OCI-LY7 (cell line): ENCODE results near the gene SEC22A. TPM values are rescaled to one million over a fixed set of nuclear protein-coding genes. Genes with fewer than 3 reads are reported as not detected.
A peak's percentile ranks its signal among the peaks of the same experiment; 100 is the strongest.

Experiments
- BruUV-seq: library from RNA; stranded (reverse); fragments of 400-500 nt; replicated peaks from 2 replicates; lab custom pipeline; 2021; lab: Mats Ljungman, UMichigan
- CTCF ChIA-PET: fragments of 300-600 bp; sonication (Branson Sonifier 250); formaldehyde crosslinking; loops from one replicate; lab custom pipeline; 2022; ENCODE audit warnings: antibody characterized with exemption; ENCODE audit not compliant: unreplicated experiment; lab: Charles Lee
- POLR2A ChIA-PET: fragments of 300-600 bp; sonication (Branson Sonifier 250); formaldehyde crosslinking; loops from one replicate; lab custom pipeline; 2022; ENCODE audit warnings: antibody characterized with exemption; lab: Charles Lee
- DNase-seq: peaks from one replicate; pipeline ENCODE4 v3.0.0-alpha.2; 2015; ENCODE audit warnings: low spot score
- H2AFZ ChIP-seq: fragments of 200-600 bp; sonication (generic), shearing (Covaris generic); 2 replicates; pipeline ENCODE4 v1.6.1; 2014; ENCODE audit warnings: mild to moderate bottlenecking, antibody characterized with exemption, low read length, moderate library complexity
- H3K27ac ChIP-seq: fragments of 200-600 bp; sonication (generic); 2 replicates; pipeline ENCODE4 v1.5.1; 2014; ENCODE audit warnings: mixed run types, low read depth, mild to moderate bottlenecking, moderate library complexity, low read length, inconsistent platforms; ENCODE audit not compliant: poor library complexity, severe bottlenecking
- H3K36me3 ChIP-seq: fragments of 200-600 bp; sonication (generic); 2 replicates; pipeline ENCODE4 v1.6.1; 2014; ENCODE audit warnings: mild to moderate bottlenecking, antibody characterized with exemption, low read length, moderate library complexity, mixed read lengths; ENCODE audit not compliant: insufficient read depth
- H3K4me1 ChIP-seq: fragments of 200-600 bp; sonication (generic); 2 replicates; pipeline ENCODE4 v1.5.1; 2014; ENCODE audit warnings: mild to moderate bottlenecking, low read length; ENCODE audit not compliant: insufficient read depth, poor library complexity, severe bottlenecking
- H3K4me2 ChIP-seq: fragments of 200-600 bp; sonication (generic); 2 replicates; pipeline ENCODE4 v1.6.1; 2014; ENCODE audit warnings: mild to moderate bottlenecking, low read length
- H3K4me3 ChIP-seq: fragments of 200-600 bp; sonication (generic); 2 replicates; pipeline ENCODE4 v1.5.1; 2014; ENCODE audit warnings: mild to moderate bottlenecking, low read depth, low read length; ENCODE audit not compliant: poor library complexity, severe bottlenecking
- H3K79me2 ChIP-seq: fragments of 200-600 bp; sonication (generic); 2 replicates; pipeline ENCODE4 v1.6.1; 2016; ENCODE audit warnings: low read depth, mild to moderate bottlenecking, low read length, moderate library complexity, mixed read lengths; ENCODE audit not compliant: insufficient read depth
- H3K9me2 ChIP-seq: fragments of 200-600 bp; sonication (generic); 2 replicates; pipeline ENCODE4 v1.6.1; 2016; ENCODE audit warnings: mild to moderate bottlenecking, low read length, mixed read lengths; ENCODE audit not compliant: insufficient read depth
- H3K9me3 ChIP-seq: fragments of 200-600 bp; sonication (generic); 2 replicates; pipeline ENCODE4 v1.6.1; 2014; ENCODE audit warnings: mild to moderate bottlenecking, mixed run types, low read length, mixed read lengths
- H4K20me1 ChIP-seq: fragments of 200-600 bp; sonication (generic); 2 replicates; pipeline ENCODE4 v1.6.1; 2014; ENCODE audit warnings: mild to moderate bottlenecking, antibody characterized with exemption, low read length, moderate library complexity, mixed read lengths; ENCODE audit not compliant: insufficient read depth
- EZH2phosphoT487 ChIP-seq: fragments of 200-600 bp; sonication (generic); IDR thresholded peaks from 2 replicates; pipeline ENCODE4 v1.6.1; 2018; ENCODE audit warnings: low read depth, borderline replicate concordance, mild to moderate bottlenecking, mixed run types, antibody characterized with exemption, low read length, moderate library complexity, mixed read lengths
- intact Hi-C: fragments of 100-400 bp; cut with micrococcal nuclease; formaldehyde crosslinking; loops from one replicate; pipeline ENCODE4 v1.10.0; 2022; ENCODE audit not compliant: unreplicated experiment
- total RNA-seq, 2 experiments: library from RNA; depleted of rRNA in 1 of 2; stranded (reverse); fragments of >200 nt in 1 of 2; shearing (Covaris generic) in 1 of 2; gene quantifications; 2 replicates each; pipeline ENCODE4 v1.2.3, GENCODE V29; 2014 to 2022
- TF ChIP-seq, protein P1 (sequence below): fragments of 200-600 bp; sonication (generic); conservative IDR thresholded peaks from 2 replicates; pipeline ENCODE4 v1.5.1; 2014; ENCODE audit warnings: mild to moderate bottlenecking, antibody characterized with exemption, low read length, moderate library complexity, mixed read lengths

SEC22A gene
- total RNA-seq, 2 experiments from 2014 or later: 22.0 to 24.5 TPM

DNA sequence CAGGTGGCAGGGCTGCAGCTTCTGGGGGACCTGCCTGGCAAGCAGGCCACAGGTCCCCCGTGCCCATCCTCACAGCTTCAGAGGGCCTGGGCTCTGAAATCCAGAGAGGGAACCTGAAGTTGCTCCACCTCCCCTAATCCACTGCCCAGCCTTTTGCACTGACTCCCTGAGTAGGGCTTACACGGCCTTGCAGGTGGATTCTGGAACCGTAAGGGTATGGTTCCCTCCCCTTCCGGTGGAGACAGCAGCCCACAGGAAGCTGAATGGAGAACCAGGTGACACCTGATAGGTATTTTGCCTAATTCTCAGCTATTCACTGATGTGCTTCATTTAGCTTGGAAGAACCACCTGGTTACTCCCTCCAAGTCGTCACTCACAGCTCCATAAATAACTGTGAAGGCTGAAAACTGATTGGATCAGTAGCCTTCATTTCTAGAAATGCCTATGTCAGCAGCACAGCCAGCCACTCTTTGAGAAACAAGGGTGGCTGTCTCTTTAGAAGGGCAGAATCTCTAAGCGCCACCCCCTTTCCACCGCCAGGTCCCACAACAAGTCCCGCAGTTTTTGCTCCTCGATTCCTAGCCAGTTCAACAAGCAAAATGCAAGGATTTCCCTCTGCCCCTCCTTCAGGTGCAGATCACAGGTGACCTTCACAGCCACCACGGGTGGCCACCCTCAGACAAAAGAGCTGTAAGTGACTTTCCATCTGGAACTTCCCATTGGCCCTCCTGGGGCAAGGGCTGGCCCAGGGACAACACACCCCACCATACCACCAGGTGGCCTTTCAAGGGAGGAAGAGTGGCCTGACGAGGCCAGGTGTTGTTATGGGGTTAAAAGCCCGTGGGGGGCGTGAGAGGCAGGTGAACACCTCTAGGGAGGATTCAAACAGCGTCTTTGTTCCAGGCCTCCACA lies 112.9 kb downstream of the SEC22A start:
- intact Hi-C loops: no loop called here
- Histone ChIP-seq H2AFZ (no peak overlapping the region), H3K4me2 (no peak overlapping the region), H4K20me1 (no peaks in the 10 kb centered on the region), H3K4me3 (no peak overlapping the region), H3K79me2 (no peaks in the 10 kb centered on the region), H3K36me3 (no peaks in the 10 kb centered on the region), H3K9me3 (no peaks in the 10 kb centered on the region), H3K4me1 (peaks cover 10% of the 10 kb centered on the region), H3K27ac (no peak overlapping the region), H3K9me2 (no peaks in the 10 kb centered on the region)
- POLR2A ChIA-PET: no interaction called here
- DNase-seq: peak; percentile 23
- TF ChIP-seq EZH2phosphoT487: no peak
- TF ChIP-seq, protein P1, sequence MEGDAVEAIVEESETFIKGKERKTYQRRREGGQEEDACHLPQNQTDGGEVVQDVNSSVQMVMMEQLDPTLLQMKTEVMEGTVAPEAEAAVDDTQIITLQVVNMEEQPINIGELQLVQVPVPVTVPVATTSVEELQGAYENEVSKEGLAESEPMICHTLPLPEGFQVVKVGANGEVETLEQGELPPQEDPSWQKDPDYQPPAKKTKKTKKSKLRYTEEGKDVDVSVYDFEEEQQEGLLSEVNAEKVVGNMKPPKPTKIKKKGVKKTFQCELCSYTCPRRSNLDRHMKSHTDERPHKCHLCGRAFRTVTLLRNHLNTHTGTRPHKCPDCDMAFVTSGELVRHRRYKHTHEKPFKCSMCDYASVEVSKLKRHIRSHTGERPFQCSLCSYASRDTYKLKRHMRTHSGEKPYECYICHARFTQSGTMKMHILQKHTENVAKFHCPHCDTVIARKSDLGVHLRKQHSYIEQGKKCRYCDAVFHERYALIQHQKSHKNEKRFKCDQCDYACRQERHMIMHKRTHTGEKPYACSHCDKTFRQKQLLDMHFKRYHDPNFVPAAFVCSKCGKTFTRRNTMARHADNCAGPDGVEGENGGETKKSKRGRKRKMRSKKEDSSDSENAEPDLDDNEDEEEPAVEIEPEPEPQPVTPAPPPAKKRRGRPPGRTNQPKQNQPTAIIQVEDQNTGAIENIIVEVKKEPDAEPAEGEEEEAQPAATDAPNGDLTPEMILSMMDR: no peak
- CTCF ChIA-PET: no interaction called here
- no TSS peak for BruUV-seq

DNA sequence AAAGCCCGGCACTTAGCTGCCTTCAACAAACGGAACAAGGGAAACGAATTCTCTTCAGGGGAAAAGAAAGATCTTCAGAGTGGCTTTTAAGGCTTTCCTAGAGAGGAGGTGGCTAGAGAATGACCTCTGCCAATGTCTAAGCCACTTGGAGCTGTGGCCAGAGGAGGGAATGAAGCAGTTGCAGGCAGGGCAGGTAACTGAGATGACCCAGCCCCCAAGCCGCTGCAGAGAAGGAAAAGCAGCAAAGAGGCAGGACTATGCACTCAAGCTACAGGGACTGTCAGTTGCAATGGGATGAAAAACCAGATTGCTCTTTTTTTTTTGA lies 113.5 kb downstream of the SEC22A start:
- intact Hi-C loops: no loop called here
- TF ChIP-seq EZH2phosphoT487: no peak
- no TSS peak for BruUV-seq

DNA sequence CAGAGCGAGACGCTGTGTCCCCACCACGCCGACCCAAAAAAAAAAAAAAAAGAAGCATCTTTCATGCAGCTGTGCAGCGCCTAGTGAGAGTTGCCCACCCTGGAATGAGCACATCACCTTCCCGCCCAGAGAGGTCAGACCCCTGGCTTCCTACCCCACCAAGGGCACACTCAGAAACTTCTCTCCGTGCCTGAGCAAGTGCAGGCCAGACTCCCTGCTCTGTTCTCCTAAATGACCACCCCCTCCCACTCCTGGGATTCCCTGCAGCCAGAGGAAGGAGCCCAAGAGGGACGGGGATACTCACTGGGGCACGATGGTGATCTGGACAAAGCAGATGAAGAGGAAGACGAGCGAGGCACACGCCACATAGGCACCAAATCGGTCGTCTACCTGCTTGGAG lies 116.0 kb downstream of the SEC22A start:
- no peaks in the 10 kb centered on the region for H3K9me3 ChIP-seq
- intact Hi-C loops: no loop called here
- ChIA-PET CTCF (no interaction called here), POLR2A (interaction anchor here (0.6 kb wide), 1 partner anchor 286 kb away, joined by 3 read pairs; no protein-coding TSS in a partner anchor)
- no peaks in the 10 kb centered on the region for H3K36me3 ChIP-seq
- no peaks in the 10 kb centered on the region for H3K9me2 ChIP-seq
- no peak overlapping the region for H2AFZ ChIP-seq
- no peak overlapping the region for H3K27ac ChIP-seq
- BruUV-seq: no TSS peak
- H3K79me2 ChIP-seq: no peaks in the 10 kb centered on the region
- H3K4me1 ChIP-seq: peaks cover 10% of the 10 kb centered on the region
- no peaks in the 10 kb centered on the region for H4K20me1 ChIP-seq
- TF ChIP-seq, protein P1: no peak
- no peak for TF ChIP-seq EZH2phosphoT487
- DNase-seq: no peak
- no peak overlapping the region for H3K4me3 ChIP-seq
- no peak overlapping the region for H3K4me2 ChIP-seq

More for the DNA sequence above, 113.5 kb downstream of the SEC22A start:
- no peak overlapping the region for H3K27ac ChIP-seq
- no peaks in the 10 kb centered on the region for H3K9me3 ChIP-seq
- POLR2A ChIA-PET: no interaction called here
- no peaks in the 10 kb centered on the region for H4K20me1 ChIP-seq
- no peak overlapping the region for H2AFZ ChIP-seq
- no peak overlapping the region for H3K4me3 ChIP-seq
- CTCF ChIA-PET: interaction anchor here (0.6 kb wide), 1 partner anchor 37 kb away, joined by 3 read pairs; no protein-coding TSS in a partner anchor
- H3K79me2 ChIP-seq: no peaks in the 10 kb centered on the region
- H3K4me1 ChIP-seq: peaks cover 10% of the 10 kb centered on the region
- no peak overlapping the region for H3K4me2 ChIP-seq
- no peaks in the 10 kb centered on the region for H3K9me2 ChIP-seq
- H3K36me3 ChIP-seq: no peaks in the 10 kb centered on the region
- DNase-seq: no peak
